GM21515 (cell line): ENCODE results near the gene EDARADD.
A peak's percentile ranks its signal among the peaks of the same experiment; 100 is the strongest.

Source experiments
- ATAC-seq: cut with Tn5 transposase; IDR thresholded peaks from one replicate; pipeline ENCODE4 v1.9.1; 2021; ENCODE audit not compliant: unreplicated experiment

EDARADD gene

GRCh38 chr1:236511735-236512418 lies 117.8 kb downstream of the EDARADD start:
- ATAC-seq = no peak

- ATAC-seq = no peak
Observed at GRCh38 chr1:236514703-236515442, 120.8 kb downstream of the EDARADD start.

- ATAC-seq = no peak
Observed at GRCh38 chr1:236515443-236515958, 121.4 kb downstream of the EDARADD start.

- ATAC-seq = no peak
Observed at GRCh38 chr1:236516929-236517704, 123.0 kb downstream of the EDARADD start.

DNA sequence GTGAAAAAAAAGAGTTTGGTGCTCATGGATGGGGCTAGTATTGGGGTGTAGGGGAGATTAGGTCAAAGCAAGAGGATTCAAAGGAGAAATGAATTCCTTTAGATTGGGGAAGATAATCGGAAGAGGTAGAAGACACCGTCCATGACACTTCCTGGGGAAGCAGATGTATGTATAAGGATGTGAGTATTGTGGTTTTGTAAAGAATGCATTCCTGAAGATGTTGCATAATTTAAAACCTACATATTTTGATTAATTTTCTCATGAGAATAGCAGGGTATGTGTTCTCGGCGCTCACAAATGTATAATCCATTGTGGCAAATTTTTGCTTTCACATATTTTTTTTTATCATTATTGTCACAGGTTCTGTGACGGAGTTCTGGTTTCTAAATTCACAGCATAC lies 124.2 kb downstream of the EDARADD start:
- ATAC-seq = no peak

DNA sequence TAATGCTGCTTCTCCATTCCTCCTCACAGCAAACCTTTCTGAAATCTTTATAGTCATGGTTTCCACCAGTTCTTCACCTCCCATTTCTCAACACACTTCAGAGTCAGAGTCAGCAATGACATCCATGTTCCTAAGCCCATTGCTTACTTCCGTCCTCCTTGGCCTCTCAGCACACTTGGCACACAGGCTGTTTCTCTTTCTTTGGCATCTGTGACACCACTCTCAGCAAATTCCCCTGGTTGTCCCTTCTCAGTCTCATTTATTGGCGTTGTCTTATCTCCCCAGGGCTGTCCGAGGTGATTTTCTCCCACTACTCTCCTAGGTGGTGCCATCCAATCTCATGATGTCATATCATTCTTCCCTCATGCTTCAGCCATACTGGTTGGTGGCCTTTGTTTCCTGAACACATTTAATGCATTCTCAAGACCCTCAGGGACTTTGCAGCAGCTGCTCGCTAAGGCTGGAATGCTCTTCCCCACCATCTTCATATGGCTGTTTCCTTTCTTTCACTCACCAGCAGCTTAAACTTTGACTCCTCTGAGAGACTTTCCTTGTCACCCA lies 126.4 kb downstream of the EDARADD start:
- ATAC-seq = no peak

DNA sequence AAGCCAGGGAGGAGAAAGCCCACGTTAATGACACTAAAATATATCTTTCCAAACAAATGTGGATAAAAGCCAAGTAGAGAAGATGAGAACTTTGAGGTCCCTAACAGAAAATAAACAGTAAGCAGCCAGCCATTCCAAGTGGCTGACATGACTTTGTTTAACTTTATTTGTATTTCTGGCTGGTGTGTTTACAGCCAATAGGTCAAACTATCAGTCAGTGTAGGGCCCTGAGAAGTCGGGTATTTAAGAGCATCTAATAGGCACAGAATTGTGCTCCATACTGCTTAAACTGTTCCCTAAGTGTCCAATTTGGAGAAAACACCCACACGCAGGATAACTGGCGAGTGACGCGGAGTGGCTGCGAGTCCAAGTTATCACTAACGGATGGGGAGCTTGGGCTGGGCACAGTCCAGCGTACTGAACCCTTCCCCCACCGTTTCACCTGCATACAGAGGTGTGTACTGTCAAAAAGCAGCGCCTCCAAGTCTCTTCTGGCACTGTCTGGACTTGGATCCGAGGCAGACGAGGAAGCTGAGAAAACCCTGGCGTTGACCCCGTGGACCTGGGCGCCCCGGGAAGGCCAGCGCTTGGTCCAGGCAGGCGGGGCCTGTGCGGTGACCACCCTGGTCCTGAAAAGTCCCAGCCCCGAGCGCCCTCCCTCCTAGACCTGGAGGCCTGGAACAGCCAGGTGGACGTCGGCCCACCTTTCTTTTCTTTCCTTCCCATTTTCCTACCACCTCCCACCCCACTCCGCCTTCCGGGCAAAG lies 129.0 kb downstream of the EDARADD start:
- ATAC-seq = no peak

DNA sequence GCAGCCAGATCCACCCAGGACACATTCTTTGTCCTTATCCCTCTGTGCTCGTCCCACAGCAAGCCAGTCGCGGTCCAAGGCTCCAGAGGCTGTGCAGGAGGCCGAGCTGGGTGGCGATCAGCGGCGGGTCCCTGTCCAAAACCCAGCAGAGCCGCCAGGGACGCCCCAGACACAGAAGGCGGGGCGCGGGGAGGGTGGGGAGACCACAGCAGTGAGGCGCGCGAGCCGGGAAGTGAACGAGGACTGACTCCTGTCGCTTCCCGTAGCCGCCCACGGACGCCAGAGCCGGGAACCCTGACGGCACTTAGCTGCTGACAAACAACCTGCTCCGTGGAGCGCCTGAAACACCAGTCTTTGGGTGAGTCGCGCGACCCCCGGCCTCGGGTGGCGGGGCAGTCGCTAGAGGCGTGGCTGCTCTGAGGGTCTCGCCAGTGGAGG lies 129.6 kb downstream of the EDARADD start, which contains the start of gene LGALS8:
TSS of gene LGALS8 (plus strand) at position 279 of the 438 bp plus-strand sequence. CDS start 2,089 bp downstream, outside the sequence.
- ATAC-seq = peak; percentile 58

- peak; percentile 88 for ATAC-seq
Observed at GRCh38 chr1:236524142-236524894, 130.2 kb downstream of the EDARADD start.

GRCh38 chr1:236524895-236525184 lies 130.8 kb downstream of the EDARADD start:
- no peak for ATAC-seq

- no peak for ATAC-seq
Observed at GRCh38 chr1:236526079-236526478, 132.0 kb downstream of the EDARADD start.

- ATAC-seq = no peak
Observed at GRCh38 chr1:236530286-236530685, 136.2 kb downstream of the EDARADD start.

DNA sequence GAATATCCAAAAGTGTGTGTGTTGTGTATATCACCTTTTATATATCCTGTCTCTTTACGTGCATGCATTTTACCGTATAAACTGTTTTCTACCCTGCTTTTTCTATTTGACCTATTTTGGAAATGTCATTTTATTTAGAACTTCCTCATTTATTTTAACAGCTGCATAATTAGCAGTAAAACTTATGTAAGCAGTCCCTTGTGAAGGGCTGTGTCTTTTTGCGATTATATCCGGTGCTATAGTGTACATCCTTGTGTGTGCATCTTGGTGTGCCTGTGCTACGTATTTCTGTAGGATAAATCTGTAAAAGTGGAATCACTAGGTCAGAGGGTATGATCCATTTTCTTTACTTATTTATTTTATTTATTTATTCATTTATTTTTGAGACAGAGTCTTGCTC lies 136.9 kb downstream of the EDARADD start:
- no peak for ATAC-seq

DNA sequence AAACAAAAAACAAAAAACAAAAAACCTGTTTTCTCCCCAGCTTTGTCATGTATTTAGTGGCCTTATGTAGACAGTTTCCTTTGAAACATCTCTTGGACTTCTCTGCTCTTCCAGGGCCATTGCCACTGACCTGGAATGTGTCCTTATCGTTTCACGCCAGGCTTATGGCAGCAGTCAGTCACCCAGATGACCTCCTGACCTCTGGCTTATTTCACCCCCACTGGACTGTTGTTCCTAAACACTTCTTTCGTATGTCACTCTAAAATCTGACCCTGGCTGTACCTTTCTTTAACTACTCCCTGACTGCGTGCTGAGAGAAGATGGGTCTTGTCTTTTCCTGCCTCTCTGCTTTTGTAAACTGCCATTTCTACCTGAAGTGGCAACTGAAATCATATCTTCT lies 138.8 kb downstream of the EDARADD start:
- no peak for ATAC-seq

GRCh38 chr1:236534151-236534651 lies 140.1 kb downstream of the EDARADD start:
- no peak for ATAC-seq
